Fibroblast of mammary gland (primary cell): ENCODE data around the gene CERS6.

Experiments
- DNase-seq: peaks from one replicate; pipeline ENCODE4 v3.0.0-alpha.2; 2010; ENCODE audit warnings: low read depth
- H3K4me3 ChIP-seq: 2 replicates; pipeline ENCODE4 v1.5.1; 2011; ENCODE audit warnings: low read depth, mild to moderate bottlenecking, low read length, moderate library complexity; ENCODE audit not compliant: control insufficient read depth
- TF ChIP-seq, protein P1 (sequence below): conservative IDR thresholded peaks from 2 replicates; pipeline ENCODE4 v1.5.1; 2011; ENCODE audit warnings: low read depth, low read length, inconsistent platforms; ENCODE audit not compliant: control insufficient read depth, insufficient read depth

CERS6 gene

DNA sequence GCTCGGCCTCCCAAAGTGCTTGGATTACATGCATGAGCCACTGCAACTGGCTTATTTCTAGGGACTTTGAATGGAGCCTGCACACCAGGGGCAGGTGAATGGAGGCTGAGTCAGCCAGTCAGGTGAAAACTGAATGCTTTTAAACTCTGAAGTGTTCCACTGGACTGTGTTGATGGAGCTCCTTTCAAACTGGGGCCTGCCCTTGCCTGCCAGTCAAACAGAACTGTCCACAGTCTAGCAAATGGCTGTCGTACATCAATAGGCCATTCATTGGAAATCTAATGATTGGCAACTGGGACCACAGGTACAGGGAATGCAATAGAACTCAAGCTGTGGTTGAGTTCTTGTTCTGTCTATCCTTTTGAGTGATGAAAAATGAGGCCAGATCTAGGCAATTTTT, 345.4 kb downstream of the CERS6 start:
- DNase-seq, result no peak
- TF ChIP-seq, protein P1, sequence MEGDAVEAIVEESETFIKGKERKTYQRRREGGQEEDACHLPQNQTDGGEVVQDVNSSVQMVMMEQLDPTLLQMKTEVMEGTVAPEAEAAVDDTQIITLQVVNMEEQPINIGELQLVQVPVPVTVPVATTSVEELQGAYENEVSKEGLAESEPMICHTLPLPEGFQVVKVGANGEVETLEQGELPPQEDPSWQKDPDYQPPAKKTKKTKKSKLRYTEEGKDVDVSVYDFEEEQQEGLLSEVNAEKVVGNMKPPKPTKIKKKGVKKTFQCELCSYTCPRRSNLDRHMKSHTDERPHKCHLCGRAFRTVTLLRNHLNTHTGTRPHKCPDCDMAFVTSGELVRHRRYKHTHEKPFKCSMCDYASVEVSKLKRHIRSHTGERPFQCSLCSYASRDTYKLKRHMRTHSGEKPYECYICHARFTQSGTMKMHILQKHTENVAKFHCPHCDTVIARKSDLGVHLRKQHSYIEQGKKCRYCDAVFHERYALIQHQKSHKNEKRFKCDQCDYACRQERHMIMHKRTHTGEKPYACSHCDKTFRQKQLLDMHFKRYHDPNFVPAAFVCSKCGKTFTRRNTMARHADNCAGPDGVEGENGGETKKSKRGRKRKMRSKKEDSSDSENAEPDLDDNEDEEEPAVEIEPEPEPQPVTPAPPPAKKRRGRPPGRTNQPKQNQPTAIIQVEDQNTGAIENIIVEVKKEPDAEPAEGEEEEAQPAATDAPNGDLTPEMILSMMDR, result no peak
- H3K4me3 ChIP-seq, result no peak overlapping the region

DNA sequence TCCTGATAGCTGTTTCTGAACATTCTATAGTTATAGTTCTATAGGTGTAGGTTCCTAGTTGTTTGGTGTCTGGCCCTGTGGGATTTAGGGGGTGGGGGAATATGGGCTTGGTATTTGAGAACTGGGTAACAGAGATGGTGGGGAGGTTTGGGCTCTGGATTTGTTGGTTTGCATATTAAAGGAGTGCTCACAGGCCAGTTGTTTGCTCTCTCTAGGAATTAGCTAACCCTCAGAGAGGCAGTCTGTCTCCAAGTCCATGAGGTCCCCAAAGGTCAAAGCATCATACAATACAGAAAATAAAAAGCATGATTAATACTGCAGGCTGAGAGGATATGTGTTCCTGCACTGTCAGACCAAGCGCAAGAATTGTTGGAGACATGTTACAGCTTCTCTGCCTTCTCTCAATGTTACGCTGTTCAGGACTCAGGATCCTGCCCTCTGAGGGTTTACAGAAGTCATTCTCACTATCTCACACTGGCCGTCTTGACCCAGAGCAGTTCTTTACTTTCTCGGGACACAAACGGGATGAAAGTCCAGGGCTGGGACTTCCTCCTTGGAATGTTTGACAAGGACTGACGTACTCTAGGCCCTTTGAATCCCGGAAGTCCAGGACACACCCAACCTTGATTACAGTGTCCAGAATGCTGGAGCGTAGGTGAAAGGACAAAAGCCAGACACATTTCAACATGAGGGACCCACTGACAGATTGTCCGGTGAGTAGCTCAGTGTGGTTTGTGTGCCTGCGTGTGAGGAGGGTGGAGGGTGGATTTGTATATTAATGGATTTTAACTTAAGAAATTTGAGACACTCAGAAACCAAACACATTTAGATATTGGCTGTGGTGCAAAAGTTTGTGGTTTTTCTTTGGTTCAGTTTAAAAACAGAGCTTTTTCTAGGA, 346.1 kb downstream of the CERS6 start, which contains the start of gene NOSTRIN:
NOSTRIN (plus strand) TSS at position 677 of the 898 bp plus-strand sequence; CDS start at position 687, 10 bp downstream.
- peak; percentile 65 for DNase-seq
- TF ChIP-seq, protein P1, result no peak
- H3K4me3 ChIP-seq, result no peak within 1 kb of the TSS

DNA sequence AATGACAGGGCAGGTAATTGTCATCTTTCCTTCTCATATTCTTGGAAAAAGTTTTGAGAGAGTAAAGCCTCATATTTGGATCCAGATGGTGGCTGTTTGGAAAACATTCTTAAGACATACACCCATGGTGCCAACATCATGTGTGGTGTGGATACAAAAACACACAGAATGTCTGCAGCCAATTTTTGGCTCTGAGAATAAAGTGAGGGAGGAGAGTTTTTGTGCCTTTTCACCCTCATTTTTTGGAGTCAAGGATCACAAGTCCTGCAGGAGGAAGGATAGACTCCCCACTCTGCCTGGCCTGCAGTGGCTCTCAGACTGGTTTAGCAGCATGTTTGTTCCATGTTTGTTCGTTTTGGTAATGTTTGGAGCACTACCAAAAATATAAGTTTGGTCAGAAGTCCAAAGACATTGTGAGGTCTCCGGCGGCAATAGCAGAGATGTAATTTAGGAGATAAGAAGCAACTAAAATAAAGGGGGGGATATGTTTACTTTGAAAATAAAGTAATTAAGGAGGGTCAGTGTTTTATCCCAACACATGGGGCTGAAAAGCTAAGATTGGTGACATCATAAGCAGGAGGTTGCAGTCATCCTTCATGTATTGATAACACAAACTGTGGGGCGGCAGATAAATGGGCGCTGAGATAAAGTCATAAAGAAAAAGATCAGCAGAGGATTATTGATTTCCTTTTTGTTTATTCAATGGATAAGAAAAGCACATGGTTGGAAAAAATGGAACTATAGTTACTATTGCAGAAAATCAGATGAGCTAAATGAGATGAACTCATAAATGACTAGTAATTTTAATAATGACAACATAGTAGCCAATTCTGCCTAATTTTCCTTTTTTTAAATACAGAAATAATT, 347.0 kb downstream of the CERS6 start:
- DNase-seq, result no peak
- TF ChIP-seq, protein P1, result no peak
- no peak overlapping the region for H3K4me3 ChIP-seq

DNA sequence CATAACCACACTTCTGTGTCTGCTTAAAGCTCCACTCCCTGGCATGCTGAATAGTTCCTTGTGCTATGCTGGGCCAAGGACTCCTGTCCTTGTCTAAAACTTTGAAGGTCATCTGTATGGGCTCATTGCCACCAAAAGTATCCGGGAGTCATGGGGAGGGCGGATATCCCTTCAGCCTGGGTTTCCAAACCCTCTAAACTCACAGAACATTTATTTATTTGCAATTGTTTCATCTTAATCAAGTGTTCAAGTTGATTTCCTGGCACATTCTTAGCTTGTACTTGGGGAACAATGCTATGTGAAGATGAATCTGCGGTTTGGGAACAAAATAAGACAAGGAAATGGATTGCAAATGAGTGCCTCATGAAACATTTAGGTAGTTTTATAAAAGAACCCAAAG, 348.1 kb downstream of the CERS6 start:
- DNase-seq, result no peak
- TF ChIP-seq, protein P1, result no peak
- no peak overlapping the region for H3K4me3 ChIP-seq

DNA sequence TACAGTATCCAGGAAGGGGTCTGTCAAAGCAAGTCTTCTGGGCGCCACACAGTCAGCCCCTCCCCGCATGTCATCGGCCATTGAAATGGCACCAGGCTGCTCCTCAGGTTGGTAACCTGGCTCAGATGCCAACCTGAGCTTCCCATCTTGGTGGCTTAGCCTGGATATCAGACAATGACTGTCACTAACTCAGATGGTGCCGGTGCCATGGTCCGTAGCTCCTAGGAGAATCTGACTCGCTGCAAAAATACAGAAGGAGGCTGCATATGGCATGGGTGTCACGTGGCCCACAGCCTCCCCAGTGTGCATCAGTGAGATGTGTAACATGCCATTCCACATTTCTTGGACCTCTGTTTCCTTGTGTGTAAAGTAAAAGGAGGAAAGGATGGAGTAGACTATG, 349.5 kb downstream of the CERS6 start:
- no peak overlapping the region for H3K4me3 ChIP-seq
- TF ChIP-seq, protein P1, result no peak
- no peak for DNase-seq

DNA sequence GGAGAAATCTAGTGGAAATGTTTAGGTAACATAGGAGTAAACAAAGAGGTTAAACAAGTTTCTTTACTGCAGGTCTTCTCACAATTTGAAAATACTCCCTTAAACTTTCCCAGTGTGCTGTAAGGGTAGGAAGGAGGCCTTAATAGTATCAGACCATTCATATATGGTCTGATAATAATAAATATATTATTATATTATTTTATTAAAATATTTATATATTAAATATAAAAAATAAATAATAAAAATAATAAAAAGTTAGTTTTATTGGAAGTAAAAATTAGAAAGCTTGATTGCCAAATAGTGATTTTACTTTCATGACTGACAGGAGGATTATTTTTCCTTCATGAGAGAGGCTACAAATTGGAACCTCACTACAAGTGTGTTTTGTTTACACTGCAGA, 353.5 kb downstream of the CERS6 start:
- TF ChIP-seq, protein P1, result no peak
- no peak overlapping the region for H3K4me3 ChIP-seq
- DNase-seq, result no peak
